ENCODE results near the gene SUMF1. TPM values are rescaled to one million over a fixed set of nuclear protein-coding genes. Genes with fewer than 3 reads are reported as not detected.

Gene SUMF1
- total RNA-seq, 6 experiments from 2014 or later, result 15.9 to 32.4 (median 21.3) TPM

- Histone ChIP-seq H3K27ac (no peak overlapping the region), H3K4me1 (no peaks in the 10 kb centered on the region), H3K36me3 (peaks cover 0 to 9% (median 2%) of the 10 kb centered on the region in 4 donors), H3K4me3 (no peak overlapping the region), H3K27me3 (no peaks in the 10 kb centered on the region), H3K9me3 (no peaks in the 10 kb centered on the region)
- WGBS (ENCODE audit: insufficient coverage, low coverage, low lambda C conversion rate, missing lambda C conversion rate), result 90% methylated on average over 6 of the region's 6 CpGs
- ATAC-seq, result no peak
- intact Hi-C loops (cut with DNase I), result no loop called here
- TF ChIP-seq POLR2A (IDR thresholded peaks at IDR 0.05) (no peak), CTCF (IDR thresholded peaks at IDR 0.05) (no peak)
- DNase-seq, result no peak
These were observed 18.9 kb downstream of the SUMF1 start for GRCh38 chr3:4448187-4448586.

GRCh38 chr3:4447295-4447999 lies 19.6 kb downstream of the SUMF1 start:
- H3K36me3 ChIP-seq, result peaks cover 0 to 9% (median 2%) of the 10 kb centered on the region in 4 donors
- TF ChIP-seq CTCF (IDR thresholded peaks at IDR 0.05) (no peak), POLR2A (IDR thresholded peaks at IDR 0.05) (no peak)
- H3K4me1 ChIP-seq, result no peaks in the 10 kb centered on the region
- H3K27ac ChIP-seq, result no peak overlapping the region
- 96% methylated on average over 3 of the region's 3 CpGs for WGBS (ENCODE audit: insufficient coverage, low coverage, low lambda C conversion rate, missing lambda C conversion rate)
- H3K9me3 ChIP-seq, result no peaks in the 10 kb centered on the region
- H3K4me3 ChIP-seq, result no peak overlapping the region
- H3K27me3 ChIP-seq, result no peaks in the 10 kb centered on the region
- intact Hi-C loops (cut with DNase I), result no loop called here
- no peak for ATAC-seq
- DNase-seq, result no peak

GRCh38 chr3:4440951-4441350 lies 26.1 kb downstream of the SUMF1 start:
- DNase-seq, result no peak
- WGBS (ENCODE audit: insufficient coverage, low coverage, low lambda C conversion rate, missing lambda C conversion rate), result 89% methylated on average over 6 of the region's 6 CpGs
- ATAC-seq, result no peak
- Histone ChIP-seq H3K9me3 (no peaks in the 10 kb centered on the region), H3K27me3 (no peaks in the 10 kb centered on the region), H3K36me3 (peaks cover 0 to 5% (median under 1%) of the 10 kb centered on the region in 4 donors), H3K4me3 (no peak overlapping the region), H3K4me1 (no peaks in the 10 kb centered on the region), H3K27ac (no peak overlapping the region)
- intact Hi-C loops (cut with DNase I), result no loop called here
- no peak for TF ChIP-seq POLR2A (IDR thresholded peaks at IDR 0.05)
- no peak for TF ChIP-seq CTCF (IDR thresholded peaks at IDR 0.05)

GRCh38 chr3:4438296-4438695 lies 28.8 kb downstream of the SUMF1 start:
- Histone ChIP-seq H3K36me3 (peaks cover 0 to 1% (median 0%) of the 10 kb centered on the region in 4 donors), H3K27me3 (no peaks in the 10 kb centered on the region), H3K27ac (no peak overlapping the region), H3K9me3 (no peaks in the 10 kb centered on the region), H3K4me3 (no peak overlapping the region), H3K4me1 (no peaks in the 10 kb centered on the region)
- intact Hi-C loops (cut with DNase I), result no loop called here
- 88% methylated on average over 1 of the region's 1 CpG for WGBS (ENCODE audit: insufficient coverage, low coverage, low lambda C conversion rate, missing lambda C conversion rate)
- ATAC-seq (no peak), DNase-seq (no peak)
- no peak for TF ChIP-seq POLR2A (IDR thresholded peaks at IDR 0.05)
- TF ChIP-seq CTCF (IDR thresholded peaks at IDR 0.05), result no peak
